Activated naive CD8-positive, alpha-beta T cell treated with anti-CD3 and anti-CD28 coated beads, Interleukin-2, amount 50 U/mL, for 24 hours (primary cell): ENCODE measurements around the gene TALDO1.
"Not testable (repeated sequence)": the region's sequence is repeated elsewhere in the genome, so short reads cannot be mapped to it uniquely, and the experiment has no call there.

ENCODE experiments used
- ATAC-seq: fragments of 150-1000 bp; cut with Tn5 transposase; one replicate; pipeline ENCODE4 v1.10.0; 2021
- DNase-seq: peaks from one replicate; pipeline ENCODE4 v3.0.0; 2021
- H3K27ac Mint-ChIP-seq: one replicate; pipeline ENCODE4 v1.8.0; 2021; ENCODE audit warnings: mild to moderate bottlenecking, mixed read lengths
- H3K27me3 Mint-ChIP-seq: one replicate; pipeline ENCODE4 v1.8.0; 2021; ENCODE audit warnings: mixed read lengths
- H3K36me3 Mint-ChIP-seq: one replicate; pipeline ENCODE4 v1.8.0; 2021; ENCODE audit warnings: low read depth, mixed read lengths
- H3K4me1 Mint-ChIP-seq: one replicate; pipeline ENCODE4 v1.8.0; 2021; ENCODE audit warnings: mixed read lengths
- H3K4me3 Mint-ChIP-seq: one replicate; pipeline ENCODE4 v1.8.0; 2021; ENCODE audit warnings: mild to moderate bottlenecking, moderate library complexity, mixed read lengths
- H3K9me3 Mint-ChIP-seq: one replicate; pipeline ENCODE4 v1.8.0; 2021; ENCODE audit warnings: mixed read lengths

The TALDO1 gene

DNA sequence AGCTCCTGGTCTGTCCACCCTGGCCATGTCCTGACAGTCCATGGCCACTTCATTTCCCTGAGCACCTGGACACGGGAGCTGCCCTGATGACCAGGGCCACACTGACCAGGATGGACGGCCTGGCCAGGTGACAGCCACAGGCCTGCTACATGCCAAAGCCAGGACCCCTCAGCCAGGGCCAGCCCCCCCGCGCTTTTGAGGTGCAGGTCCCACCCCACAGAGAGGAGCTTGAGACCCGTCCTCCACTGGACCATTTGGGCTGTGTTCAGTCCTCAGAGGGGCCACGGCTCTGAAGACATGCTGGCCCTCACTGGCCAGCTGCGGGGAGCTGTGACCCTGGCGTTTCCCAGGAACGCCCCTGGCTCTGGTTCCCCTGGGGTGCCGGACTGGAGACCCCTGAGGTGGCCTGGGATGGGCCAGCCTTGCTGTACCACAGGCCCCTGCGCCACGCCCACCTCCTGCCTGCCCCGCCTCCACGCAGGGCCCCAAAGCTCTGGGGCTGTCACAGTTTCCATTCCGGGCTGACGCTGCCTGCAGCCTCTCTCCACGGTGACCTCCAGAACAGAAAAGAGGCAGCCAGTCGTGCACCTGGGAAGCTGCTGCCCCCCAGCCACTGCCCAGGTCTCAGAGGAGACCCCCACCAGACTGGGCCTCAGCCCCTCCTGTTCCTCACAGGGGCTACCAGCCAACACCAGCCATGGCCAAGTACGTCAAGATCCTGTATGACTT lies 23.1 kb upstream of the TALDO1 start:
- Mint-ChIP-seq H3K36me3 (no peaks in the 10 kb centered on the region), H3K4me3 (no peak overlapping the region), H3K9me3 (no peaks in the 10 kb centered on the region), H3K4me1 (peaks cover 23% of the 10 kb centered on the region), H3K27ac (no peak overlapping the region), H3K27me3 (peaks cover 25% of the 10 kb centered on the region)
- ATAC-seq (no peak), DNase-seq (peak; percentile 45)

DNA sequence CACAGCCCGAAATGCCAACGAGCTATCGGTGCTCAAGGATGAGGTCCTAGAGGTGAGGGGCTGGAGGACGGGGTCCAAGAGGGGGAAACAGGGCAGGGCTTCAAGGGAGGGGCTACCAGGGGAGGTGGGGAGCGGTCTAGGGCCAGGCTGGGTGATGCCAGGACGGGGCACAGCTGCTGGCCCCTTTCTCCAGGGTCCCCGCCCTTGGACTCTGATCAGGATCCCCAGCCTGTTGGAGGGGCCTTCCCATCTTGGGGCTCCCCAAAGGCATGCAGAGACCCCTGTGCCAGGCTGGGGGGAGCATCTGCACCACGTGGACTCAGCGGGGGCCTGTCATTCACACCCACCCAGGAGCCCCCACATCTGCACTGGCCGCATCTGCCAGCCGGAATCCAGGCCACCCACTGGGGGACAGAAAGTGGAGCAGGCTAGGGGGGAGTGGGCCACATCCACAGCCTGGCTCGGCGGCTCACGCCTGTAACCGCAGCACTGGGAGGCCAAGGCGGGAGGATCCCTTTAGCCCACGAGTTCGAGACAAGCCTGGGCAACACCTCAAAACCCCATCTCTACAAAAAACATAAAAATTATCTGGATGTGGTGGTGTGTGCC lies 22.4 kb upstream of the TALDO1 start:
- Mint-ChIP-seq H3K36me3 (no peaks in the 10 kb centered on the region), H3K4me1 (peaks cover 23% of the 10 kb centered on the region), H3K9me3 (no peaks in the 10 kb centered on the region), H3K27ac (no peak overlapping the region), H3K27me3 (peaks cover 18% of the 10 kb centered on the region), H3K4me3 (no peak overlapping the region)
- DNase-seq (no peak), ATAC-seq (no peak)

DNA sequence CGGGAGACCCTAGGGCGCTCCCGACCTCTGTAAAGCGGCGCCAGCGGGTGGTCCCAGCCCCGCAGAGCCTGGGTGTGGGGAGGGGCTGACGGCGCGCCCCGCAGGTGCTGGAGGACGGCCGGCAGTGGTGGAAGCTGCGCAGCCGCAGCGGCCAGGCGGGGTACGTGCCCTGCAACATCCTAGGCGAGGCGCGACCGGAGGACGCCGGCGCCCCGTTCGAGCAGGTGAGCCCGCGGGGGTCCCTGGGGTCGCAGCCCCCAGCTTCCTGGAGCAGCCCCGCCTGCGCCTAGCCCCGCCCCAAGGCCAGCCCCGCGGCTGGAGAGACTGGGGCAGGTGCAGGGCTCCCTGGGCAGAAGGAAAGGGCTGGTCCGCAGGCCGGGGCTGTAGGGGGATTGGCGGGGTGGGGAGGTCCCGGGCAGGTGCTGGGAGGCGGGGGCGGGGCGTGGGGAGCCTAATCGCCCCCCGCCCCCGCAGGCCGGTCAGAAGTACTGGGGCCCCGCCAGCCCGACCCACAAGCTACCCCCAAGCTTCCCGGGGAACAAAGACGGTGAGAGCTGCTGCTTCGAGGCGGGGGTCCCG lies 21.6 kb upstream of the TALDO1 start:
- H3K36me3 Mint-ChIP-seq = no peaks in the 10 kb centered on the region
- no peak overlapping the region for H3K27ac Mint-ChIP-seq
- no peak for ATAC-seq
- H3K4me1 Mint-ChIP-seq = peaks cover 23% of the 10 kb centered on the region
- DNase-seq = no peak
- peak overlapping the region; percentile 49 for H3K4me3 Mint-ChIP-seq
- peaks cover 16% of the 10 kb centered on the region for H3K27me3 Mint-ChIP-seq
- no peaks in the 10 kb centered on the region for H3K9me3 Mint-ChIP-seq

DNA sequence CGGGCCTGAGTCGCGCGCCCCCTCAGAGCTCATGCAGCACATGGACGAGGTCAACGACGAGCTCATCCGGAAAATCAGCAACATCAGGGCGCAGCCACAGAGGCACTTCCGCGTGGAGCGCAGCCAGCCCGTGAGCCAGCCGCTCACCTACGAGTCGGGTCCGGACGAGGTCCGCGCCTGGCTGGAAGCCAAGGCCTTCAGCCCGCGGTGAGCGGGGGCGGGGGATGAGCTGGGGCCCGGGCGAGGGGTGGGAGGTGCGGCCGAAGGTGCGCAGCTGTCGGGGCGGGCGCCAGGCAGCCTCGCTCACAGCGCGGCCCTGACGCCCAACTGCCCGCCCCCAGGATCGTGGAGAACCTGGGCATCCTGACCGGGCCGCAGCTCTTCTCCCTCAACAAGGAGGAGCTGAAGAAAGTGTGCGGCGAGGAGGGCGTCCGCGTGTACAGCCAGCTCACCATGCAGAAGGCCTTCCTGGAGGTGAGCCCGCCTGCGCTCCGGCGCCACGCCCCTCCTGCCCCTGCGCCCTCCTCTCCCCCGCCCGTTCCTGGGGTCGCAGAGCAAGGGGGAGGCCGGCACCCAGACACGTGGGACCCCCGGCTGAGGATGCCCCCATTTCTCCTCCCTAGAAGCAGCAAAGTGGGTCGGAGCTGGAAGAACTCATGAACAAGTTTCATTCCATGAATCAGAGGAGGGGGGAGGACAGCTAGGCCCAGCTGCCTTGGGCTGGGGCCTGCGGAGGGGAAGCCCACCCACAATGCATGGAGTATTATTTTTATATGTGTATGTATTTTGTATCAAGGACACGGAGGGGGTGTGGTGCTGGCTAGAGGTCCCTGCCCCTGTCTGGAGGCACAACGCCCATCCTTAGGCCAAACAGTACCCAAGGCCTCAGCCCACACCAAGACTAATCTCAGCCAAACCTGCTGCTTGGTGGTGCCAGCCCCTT lies 20.7 kb upstream of the TALDO1 start:
- Mint-ChIP-seq H3K9me3 (no peaks in the 10 kb centered on the region), H3K4me1 (peaks cover 21% of the 10 kb centered on the region), H3K27me3 (peaks cover 14% of the 10 kb centered on the region), H3K36me3 (no peaks in the 10 kb centered on the region), H3K27ac (no peak overlapping the region), H3K4me3 (peak overlapping the region; percentile 54)
- ATAC-seq (peak; percentile 41), DNase-seq (peak; percentile 59)

DNA sequence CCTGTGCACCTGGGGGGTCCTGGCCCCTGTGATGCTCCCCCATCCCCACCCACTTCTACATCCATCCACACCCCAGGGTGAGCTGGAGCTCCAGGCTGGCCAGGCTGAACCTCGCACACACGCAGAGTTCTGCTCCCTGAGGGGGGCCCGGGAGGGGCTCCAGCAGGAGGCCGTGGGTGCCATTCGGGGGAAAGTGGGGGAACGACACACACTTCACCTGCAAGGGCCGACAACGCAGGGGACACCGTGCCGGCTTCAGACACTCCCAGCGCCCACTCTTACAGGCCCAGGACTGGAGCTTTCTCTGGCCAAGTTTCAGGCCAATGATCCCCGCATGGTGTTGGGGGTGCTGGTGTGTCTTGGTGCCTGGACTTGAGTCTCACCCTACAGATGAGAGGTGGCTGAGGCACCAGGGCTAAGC lies 20.0 kb upstream of the TALDO1 start:
- ATAC-seq = no peak
- Mint-ChIP-seq H3K27ac (no peak overlapping the region), H3K4me1 (peaks cover 16% of the 10 kb centered on the region), H3K9me3 (no peaks in the 10 kb centered on the region), H3K36me3 (no peaks in the 10 kb centered on the region), H3K27me3 (peaks cover 8% of the 10 kb centered on the region), H3K4me3 (no peak overlapping the region)
- no peak for DNase-seq

DNA sequence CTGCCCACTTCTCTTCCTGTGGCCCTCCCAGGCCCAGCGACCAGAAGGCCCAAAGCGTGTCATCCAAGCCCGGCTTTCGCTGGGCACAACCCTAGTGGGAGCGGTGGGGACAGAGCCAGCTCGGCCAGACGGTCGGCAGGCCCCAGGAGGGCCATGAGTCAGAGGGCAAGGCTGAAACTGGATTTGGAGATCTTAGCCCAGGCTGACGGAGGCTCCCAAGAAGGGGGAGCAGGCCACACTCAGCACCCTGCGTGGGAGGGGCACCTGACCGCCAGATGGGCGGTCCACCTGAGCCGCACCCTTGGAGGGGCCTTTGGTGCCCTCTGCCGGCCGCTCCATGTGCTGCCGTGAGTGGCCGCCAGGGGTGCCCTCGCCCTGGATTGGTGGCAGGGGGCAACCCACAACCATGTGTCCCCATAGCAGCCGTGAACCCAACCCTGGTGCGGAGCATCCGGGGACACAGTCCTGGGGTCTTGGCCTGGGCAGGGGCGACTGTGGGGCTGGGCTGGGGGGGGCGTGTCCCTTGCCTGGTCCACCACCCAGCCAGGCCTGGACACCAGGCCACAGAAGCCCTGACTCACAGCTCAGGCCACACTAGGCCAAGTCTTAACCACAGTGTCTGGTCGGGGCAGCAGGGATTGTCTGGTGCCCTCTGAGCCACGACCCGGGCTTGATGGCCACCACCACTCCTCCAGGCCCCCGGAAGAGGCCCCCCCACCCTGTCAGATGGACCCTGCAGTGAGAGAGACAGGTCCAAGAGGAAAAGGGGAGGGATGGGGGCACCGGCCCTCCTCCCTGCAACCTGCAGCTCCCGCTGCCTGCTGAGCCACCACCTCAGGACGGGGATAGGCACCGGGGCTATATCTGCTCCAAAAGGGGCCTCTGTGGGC lies 19.2 kb upstream of the TALDO1 start:
- Mint-ChIP-seq H3K36me3 (no peaks in the 10 kb centered on the region), H3K9me3 (no peaks in the 10 kb centered on the region), H3K27me3 (peaks cover 7% of the 10 kb centered on the region), H3K27ac (no peak overlapping the region), H3K4me1 (peaks cover 14% of the 10 kb centered on the region), H3K4me3 (no peak overlapping the region)
- ATAC-seq (peak; percentile 75), DNase-seq (peak; percentile 91)

DNA sequence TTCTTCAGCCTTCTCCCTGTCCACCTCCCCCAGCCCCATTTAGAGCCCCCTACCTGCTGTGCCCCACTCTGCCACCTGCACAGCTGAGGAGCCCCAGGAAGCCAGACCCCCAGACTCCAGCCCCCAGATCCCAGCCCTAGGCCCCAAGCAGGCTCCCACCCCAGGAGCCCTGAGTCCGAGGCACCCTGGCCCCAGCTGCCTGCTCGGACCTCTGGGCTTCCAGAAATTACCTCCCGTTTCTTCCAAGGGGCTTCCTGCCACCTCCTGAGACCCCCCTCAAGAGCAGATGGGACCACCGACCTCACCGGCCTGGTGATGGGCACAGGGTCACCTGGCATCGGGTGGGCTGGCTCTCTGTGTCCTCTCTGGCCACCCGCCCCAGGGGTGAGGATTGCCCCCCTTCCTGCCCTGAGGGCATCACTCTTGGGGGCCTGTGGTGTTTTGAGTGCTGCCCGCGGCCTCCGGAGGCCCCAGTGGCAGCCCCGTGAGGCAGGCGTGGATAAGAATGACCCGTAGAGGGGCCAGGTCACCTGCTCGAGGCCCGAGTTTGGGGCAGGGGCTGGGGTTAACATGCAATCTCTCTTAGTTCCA lies 18.3 kb upstream of the TALDO1 start:
- no peak overlapping the region for H3K4me3 Mint-ChIP-seq

DNA sequence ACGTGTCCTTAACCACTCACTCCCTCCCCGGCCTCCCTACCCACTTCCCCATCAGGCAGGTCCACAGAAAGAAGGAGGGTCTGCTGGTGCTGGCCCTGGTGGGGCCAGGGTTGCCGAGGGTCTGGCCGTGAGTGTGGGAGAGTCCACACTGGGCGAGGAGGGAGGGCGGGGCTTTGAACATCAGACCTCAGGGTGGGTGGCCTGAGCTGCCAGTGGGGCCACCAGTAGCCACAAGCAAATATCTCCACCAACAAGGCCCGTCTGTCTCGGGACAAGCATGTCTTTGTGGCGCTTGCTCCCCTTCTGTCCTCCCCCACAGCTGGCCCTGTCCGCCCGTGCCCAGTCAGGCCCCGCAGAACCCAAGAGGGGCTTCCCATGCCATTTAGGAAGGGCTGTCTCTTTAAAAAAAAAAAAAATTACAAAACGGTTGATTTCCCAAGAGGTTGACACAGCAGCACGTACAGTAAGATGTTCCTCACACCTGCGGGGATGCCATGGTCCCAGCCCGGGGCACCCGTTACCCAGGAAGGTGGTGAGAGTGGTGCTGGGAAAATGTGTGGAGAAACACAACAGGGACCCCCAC lies 17.7 kb upstream of the TALDO1 start:
- H3K27me3 Mint-ChIP-seq = peaks cover under 1% of the 10 kb centered on the region
- no peaks in the 10 kb centered on the region for H3K36me3 Mint-ChIP-seq
- H3K4me1 Mint-ChIP-seq = peaks cover 9% of the 10 kb centered on the region
- ATAC-seq (no peak), DNase-seq (no peak)
- no peaks in the 10 kb centered on the region for H3K9me3 Mint-ChIP-seq
- H3K4me3 Mint-ChIP-seq = no peak overlapping the region
- H3K27ac Mint-ChIP-seq = no peak overlapping the region

More for the DNA sequence above, 18.3 kb upstream of the TALDO1 start:
- DNase-seq = no peak
- no peak overlapping the region for H3K27ac Mint-ChIP-seq
- no peaks in the 10 kb centered on the region for H3K36me3 Mint-ChIP-seq
- no peaks in the 10 kb centered on the region for H3K9me3 Mint-ChIP-seq
- ATAC-seq = no peak
- peaks cover 2% of the 10 kb centered on the region for H3K27me3 Mint-ChIP-seq
- peaks cover 11% of the 10 kb centered on the region for H3K4me1 Mint-ChIP-seq

DNA sequence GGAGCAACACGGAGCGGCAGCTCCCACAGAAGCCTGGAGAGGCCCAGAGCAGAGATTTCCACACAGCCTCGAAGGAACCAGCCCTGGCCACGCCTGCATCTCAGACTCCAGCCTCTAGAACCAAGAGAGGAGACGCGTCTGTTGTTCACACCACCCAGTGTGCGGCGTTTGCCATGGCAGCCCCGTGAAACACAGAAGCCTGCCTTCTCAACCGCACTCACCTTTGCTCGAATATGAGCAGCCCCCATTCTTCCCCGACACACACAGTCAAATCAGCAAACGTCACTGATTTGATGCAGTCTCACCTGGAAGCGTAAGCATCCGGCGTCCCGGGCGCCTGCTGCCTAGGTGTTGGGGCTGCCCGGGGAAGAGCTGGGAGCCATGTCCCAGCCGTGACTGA lies 14.2 kb upstream of the TALDO1 start:
- DNase-seq = no peak
- H3K4me3 Mint-ChIP-seq = no peak overlapping the region
- peaks cover 14% of the 10 kb centered on the region for H3K4me1 Mint-ChIP-seq
- H3K36me3 Mint-ChIP-seq = no peaks in the 10 kb centered on the region
- H3K27me3 Mint-ChIP-seq = no peaks in the 10 kb centered on the region
- no peak for ATAC-seq
- no peaks in the 10 kb centered on the region for H3K9me3 Mint-ChIP-seq
- no peak overlapping the region for H3K27ac Mint-ChIP-seq

DNA sequence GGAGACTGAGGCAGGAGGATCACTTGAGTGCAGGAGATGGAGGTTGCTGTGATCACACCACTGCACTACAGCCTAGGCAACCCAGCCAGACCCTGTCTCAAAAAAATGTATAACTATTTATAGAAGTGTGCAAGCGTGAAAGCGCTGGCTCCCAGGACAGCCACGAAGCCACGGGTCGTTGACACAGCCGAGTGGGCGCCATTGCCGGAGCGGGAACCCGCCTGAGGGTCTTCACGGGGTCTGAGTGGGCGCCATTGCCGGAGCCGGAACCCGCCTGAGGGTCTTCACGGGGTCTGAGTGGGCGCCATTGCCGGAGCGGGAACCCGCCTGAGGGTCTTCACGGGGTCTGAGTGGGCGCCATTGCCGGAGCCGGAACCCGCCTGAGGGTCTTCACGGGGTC lies 12.7 kb upstream of the TALDO1 start:
- not testable (repeated sequence) for DNase-seq, H3K27me3 Mint-ChIP-seq, H3K36me3 Mint-ChIP-seq, H3K4me3 Mint-ChIP-seq, H3K27ac Mint-ChIP-seq, H3K9me3 Mint-ChIP-seq, ATAC-seq
- peaks cover 15% of the 10 kb centered on the region for H3K4me1 Mint-ChIP-seq

DNA sequence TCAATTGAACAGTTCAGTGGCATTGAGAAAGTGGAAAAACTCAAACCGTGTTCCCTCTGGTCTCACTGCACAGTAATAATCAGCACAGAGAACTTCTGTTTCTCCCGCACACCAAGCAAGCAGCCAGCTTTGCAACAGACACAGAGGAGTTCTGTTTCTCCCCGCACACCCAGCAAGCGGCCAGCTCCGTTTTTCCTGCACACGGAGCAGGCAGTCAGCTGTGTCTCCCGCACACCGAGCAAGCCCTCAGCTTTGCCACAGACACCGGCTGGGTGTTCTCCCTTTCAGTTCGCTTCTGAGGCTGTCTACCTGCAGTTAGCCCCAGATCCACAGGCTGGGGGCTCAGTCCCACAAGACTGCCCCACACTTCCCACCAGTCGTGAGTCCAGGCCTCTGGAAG lies 9.9 kb upstream of the TALDO1 start:
- no peak overlapping the region for H3K27ac Mint-ChIP-seq
- peak; percentile 34 for ATAC-seq

DNA sequence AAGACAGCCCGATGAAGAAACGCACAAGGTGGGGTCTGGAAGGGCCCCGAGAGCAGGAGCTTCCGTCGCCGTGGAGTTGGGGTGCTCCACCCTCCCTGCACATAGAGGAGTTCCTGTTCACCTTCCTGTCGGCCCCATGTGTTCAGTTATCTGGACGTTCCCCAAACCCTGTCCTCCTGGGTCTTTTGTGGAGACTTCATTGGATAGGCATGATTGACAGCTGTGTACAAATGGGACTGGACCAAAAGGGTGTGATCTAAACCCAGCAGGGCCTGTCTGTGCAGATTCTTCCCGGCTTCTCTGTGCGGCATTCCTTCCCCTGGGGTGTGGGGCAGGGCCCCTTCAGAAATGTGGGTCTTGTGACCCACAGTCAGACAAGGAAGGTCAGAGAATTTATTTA lies 9.4 kb upstream of the TALDO1 start:
- H3K27me3 Mint-ChIP-seq, H3K27ac Mint-ChIP-seq, H3K9me3 Mint-ChIP-seq, ATAC-seq, H3K36me3 Mint-ChIP-seq, DNase-seq: not testable (repeated sequence)
- peak overlapping the region; percentile 29 for H3K4me3 Mint-ChIP-seq
- H3K4me1 Mint-ChIP-seq = peaks cover 15% of the 10 kb centered on the region

More for the DNA sequence above, 9.9 kb upstream of the TALDO1 start:
- Mint-ChIP-seq H3K36me3 (no peaks in the 10 kb centered on the region), H3K27me3 (peaks cover 4% of the 10 kb centered on the region), H3K4me3 (peak overlapping the region; percentile 29), H3K9me3 (no peaks in the 10 kb centered on the region), H3K4me1 (peaks cover 15% of the 10 kb centered on the region)
- DNase-seq = no peak

DNA sequence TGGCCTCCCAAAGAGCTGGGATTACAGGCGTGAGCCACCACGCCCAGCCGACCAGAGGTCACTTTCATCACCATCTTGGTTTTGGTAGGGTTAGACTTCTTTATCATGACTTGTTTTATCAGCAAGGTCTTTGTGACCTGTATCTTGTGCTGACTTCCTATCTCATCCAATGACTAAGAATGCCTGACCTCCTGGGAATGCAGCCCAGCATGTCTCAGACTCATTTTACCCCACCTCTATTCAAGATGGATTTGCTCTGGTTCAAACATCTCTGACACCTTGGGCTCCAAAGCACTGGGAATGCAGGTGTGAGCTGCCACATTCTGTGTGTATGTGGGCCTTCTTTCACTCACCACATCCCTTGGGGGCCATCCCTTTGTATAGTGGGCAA lies 5.1 kb upstream of the TALDO1 start:
- H3K27me3 Mint-ChIP-seq = peaks cover 4% of the 10 kb centered on the region

More for the DNA sequence above, 5.1 kb upstream of the TALDO1 start:
- H3K9me3 Mint-ChIP-seq = no peaks in the 10 kb centered on the region
- H3K36me3 Mint-ChIP-seq = no peaks in the 10 kb centered on the region
- peaks cover 17% of the 10 kb centered on the region for H3K4me1 Mint-ChIP-seq
- ATAC-seq (no peak), DNase-seq (no peak)
- H3K4me3 Mint-ChIP-seq = no peak overlapping the region
- no peak overlapping the region for H3K27ac Mint-ChIP-seq
